GM21825 (cell line): ENCODE results near the gene PDPK1.
"Not testable (repeated sequence)": the region's sequence is repeated elsewhere in the genome, so short reads cannot be mapped to it uniquely, and the experiment has no call there.

Experiments
- ATAC-seq: cut with Tn5 transposase; IDR thresholded peaks from one replicate; pipeline ENCODE4 v1.9.1; 2021; ENCODE audit warnings: mild to moderate bottlenecking, moderate library complexity; ENCODE audit not compliant: unreplicated experiment

PDPK1 gene

DNA sequence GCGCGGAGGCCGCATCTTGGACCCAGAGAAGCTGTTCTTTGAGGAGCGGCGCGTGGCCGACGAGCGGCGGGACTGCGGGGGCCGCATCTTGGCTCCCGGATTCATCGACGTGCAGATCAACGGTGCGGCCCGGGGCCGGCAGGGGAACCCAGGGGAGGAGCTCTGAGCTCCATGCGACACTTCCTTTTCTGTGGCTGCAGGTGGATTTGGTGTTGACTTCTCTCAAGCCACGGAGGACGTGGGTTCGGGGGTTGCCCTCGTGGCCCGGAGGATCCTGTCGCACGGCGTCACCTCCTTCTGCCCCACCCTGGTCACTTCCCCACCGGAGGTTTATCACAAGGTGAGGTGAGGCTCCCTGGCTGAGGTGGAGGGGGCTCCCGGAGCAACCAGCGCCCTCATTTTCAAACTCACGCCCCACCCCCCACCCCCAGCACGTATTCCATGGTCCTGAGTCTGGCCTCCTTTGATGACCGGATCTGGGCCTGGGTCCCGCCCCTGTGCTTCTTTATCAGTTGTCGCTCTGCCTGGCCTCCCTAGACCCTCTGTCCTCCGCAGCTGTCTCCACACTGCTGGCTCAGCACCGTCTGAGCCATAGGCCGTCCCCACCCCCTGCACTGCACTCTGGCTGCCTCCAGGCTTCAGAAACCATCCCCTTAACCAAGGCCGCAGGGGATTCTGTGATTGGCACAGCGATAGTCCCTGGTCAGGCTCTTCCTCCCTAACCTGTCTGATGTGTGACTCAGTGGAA is 16.9 kb upstream of the PDPK1 start:
- ATAC-seq, result no peak

- ATAC-seq, result no peak
Measured at GRCh38 chr16:2523801-2524231, 14.0 kb upstream of the PDPK1 start.

GRCh38 chr16:2524339-2524938 is 13.4 kb upstream of the PDPK1 start:
- no peak for ATAC-seq

DNA sequence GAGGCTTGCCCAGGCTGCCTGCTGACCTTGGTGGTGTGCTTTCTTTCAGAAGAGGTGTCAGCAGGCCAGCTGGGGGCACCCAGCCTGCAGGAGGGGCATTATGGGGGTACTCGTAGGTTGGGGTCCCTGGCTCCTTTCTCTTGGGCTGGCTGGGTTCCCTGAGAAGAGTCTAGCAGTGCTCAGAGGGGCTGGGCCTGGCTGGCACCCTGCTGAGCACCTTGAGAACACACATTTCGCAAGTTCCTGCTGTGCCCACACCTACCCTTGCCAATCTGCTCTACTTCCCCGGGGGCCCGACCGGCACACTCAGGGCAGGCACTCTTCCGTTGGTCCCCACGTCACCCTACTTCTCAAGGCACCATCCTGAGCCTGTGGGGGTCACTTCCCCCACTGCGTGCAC is 11.7 kb upstream of the PDPK1 start:
- no peak for ATAC-seq

- ATAC-seq, result no peak
Measured at GRCh38 chr16:2527071-2527783, 10.6 kb upstream of the PDPK1 start.

DNA sequence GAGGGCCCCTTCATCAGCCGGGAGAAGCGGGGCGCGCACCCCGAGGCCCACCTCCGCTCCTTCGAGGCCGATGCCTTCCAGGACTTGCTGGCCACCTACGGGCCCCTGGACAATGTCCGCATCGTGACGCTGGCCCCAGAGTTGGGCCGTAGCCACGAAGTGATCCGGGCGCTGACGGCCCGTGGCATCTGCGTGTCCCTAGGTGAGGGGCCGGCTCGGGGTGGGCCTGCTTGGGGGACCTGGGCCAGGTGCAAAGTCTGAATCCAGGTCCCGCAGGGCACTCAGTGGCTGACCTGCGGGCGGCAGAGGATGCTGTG is 10.1 kb upstream of the PDPK1 start:
- ATAC-seq, result no peak

GRCh38 chr16:2528161-2529060 is 9.4 kb upstream of the PDPK1 start:
- no peak for ATAC-seq

GRCh38 chr16:2529061-2529931 is 8.5 kb upstream of the PDPK1 start:
- ATAC-seq, result no peak

DNA sequence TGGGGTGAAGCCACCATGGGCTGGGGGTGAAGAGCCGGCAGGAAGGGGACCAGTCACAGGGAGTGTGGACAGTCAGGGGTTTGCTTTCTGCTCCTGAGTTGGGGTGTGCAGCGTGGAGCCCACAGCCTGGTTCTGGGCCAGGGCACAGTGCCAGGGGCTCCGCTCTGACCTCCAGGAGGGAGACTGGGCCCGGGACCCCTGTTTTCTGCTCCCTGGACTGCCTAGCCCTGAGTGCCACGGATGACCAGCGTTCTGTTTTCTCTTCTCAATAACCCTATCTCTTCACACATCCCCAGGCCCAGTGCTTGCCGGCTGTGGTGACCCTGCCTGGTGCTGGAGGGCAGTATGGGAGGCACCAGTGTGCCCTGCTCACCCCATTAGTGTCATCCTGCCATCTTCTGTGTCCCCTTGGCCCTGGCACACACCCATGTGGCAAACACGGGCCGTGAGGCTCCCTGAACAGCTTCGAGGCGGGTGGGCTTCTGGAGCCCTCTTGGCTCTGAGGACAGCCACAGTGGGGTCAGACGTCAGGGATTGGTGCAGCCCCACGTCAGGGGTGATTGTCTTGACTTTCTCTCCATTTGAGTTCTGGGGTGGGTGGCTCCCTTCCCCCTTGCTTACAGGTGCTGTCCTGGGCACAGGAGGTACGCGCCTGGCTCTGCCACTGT is 7.7 kb upstream of the PDPK1 start:
- no peak for ATAC-seq

- ATAC-seq, result no peak
Measured at GRCh38 chr16:2530629-2531318, 7.0 kb upstream of the PDPK1 start.

GRCh38 chr16:2531371-2531695 is 6.5 kb upstream of the PDPK1 start, which contains the start of gene CEMP1:
Gene CEMP1, minus strand, starts transcription at chr16:2531408. Its CDS starts 335 bp downstream, at chr16:2531073.
- peak; percentile 1 for ATAC-seq

DNA sequence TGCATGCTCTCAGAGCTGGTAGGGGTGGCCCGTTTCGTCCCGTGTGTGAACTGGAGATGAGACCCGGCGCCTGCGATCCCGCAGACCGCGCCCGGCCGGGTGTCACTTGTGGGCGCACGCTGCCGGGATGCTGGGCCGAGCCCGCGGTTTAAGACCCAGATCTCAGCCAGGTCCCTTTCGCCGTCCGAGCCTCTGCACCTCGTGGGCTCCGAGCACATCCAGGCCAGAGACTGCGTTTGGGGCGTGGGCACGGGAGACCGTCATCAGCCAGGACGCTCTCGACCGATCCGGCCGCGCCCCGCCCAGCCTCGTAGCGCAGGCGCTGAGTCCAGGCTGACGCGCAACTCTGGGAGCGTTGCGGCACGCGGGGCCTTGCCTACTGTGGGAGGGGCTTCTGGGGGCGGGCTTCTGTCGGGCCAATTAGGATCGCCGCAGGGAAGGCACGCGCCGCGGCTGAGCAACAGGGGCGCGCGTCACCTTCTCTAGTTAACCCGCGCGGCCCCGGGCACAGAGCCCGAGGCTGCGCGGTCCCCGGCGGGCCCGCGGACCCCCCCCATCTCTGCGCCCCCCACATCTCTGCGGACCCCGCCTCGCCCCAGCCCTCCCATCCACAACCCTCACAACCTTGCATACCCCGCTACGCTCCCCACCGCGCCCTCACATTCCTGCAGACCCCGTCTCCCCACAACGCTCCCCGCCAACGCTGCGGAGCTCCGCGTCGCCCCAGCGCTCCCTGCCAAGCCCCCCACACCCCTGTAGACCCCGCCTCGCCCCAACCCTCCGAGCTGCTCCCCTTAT is 5.9 kb upstream of the PDPK1 start:
- ATAC-seq, result peak; percentile 74

GRCh38 chr16:2532494-2533141 is 5.2 kb upstream of the PDPK1 start:
- no peak for ATAC-seq

- ATAC-seq, result not testable (repeated sequence)
Measured at GRCh38 chr16:2533142-2533755, 4.6 kb upstream of the PDPK1 start.

DNA sequence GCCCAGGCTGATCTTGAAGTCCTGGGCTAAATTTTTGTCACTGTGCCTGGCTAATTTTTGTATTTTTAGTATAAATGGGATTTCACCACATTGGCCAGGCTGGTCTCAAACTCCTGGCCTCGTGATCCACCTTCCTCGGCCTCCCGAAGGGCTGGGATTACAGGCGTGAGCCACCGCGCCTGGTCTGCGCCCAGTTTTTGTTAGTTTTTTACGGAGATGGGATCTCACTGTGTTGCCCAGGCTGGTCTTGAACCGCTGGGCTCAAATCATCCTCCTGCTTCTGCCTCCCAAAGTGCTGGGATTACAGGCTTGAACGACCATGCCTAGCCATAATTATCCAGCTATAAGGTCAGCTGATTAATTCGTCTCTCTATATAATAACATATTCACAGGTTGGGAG is 3.9 kb upstream of the PDPK1 start:
- no peak for ATAC-seq

DNA sequence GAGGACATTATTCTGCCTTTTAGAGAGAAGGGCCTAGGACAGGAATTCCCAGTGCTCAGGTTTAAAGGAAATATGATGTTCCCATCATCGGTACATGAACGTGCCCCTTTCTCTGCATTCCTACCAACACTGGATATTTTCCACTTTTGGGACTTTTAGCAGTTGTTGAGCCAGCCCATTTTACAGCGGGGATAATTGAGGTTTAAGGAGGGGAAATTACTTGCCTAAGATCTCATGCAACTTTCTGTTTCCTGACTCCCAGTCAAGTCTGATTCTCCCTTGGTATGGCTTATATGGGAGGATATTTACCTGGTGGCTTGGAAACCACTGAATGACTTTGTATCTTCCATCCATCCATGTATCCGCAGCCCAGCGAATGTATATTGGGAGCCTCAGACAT is 3.5 kb upstream of the PDPK1 start:
- not testable (repeated sequence) for ATAC-seq

GRCh38 chr16:2535625-2536013 is 2.2 kb upstream of the PDPK1 start:
- ATAC-seq, result no peak
